HepG2 (cell line): ENCODE results near the gene DDX46. TPM values are rescaled to one million over a fixed set of nuclear protein-coding genes. Genes with fewer than 3 reads are reported as not detected.

Experiments
- ATF7-NPFF ChIP-seq: sonication (generic); formaldehyde crosslinking; IDR thresholded peaks from 2 replicates; pipeline ENCODE4 v1.8.1; 2023; ENCODE audit warnings: mild to moderate bottlenecking, low read depth, missing genetic modification reagents, moderate library complexity
- HNRNPK ChIP-seq: fragments of 200-400 bp; formaldehyde crosslinking; IDR thresholded peaks from 2 replicates; pipeline ENCODE4 v1.6.1; 2018; ENCODE audit warnings: low read length, low read depth, moderate library complexity, mild to moderate bottlenecking; ENCODE audit not compliant: poor library complexity, severe bottlenecking
- MLXIP ChIP-seq: sonication (generic); formaldehyde crosslinking; IDR thresholded peaks from 2 replicates; pipeline ENCODE4 v1.9.0; 2021; ENCODE audit warnings: missing genetic modification reagents, borderline replicate concordance
- MYC ChIP-seq: sonication (generic); formaldehyde crosslinking; IDR thresholded peaks from 2 replicates; pipeline ENCODE4 v1.9.0; 2021; ENCODE audit warnings: missing genetic modification reagents, borderline replicate concordance
- POLR2A ChIP-seq, 2 experiments: IDR thresholded peaks; 2 replicates each; pipeline ENCODE4 v1.6.1; 2011; ENCODE audit warnings: low read depth in 2 of 2, low read length in 2 of 2, mild to moderate bottlenecking in 1 of 2, moderate library complexity in 1 of 2; ENCODE audit not compliant: insufficient read depth in 1 of 2
- ZFX ChIP-seq: sonication (generic); formaldehyde crosslinking; IDR thresholded peaks from 2 replicates; pipeline ENCODE4 v1.4.0; 2020; ENCODE audit warnings: mild to moderate bottlenecking, low read depth, missing genetic modification reagents, moderate library complexity
- ZHX1 ChIP-seq: sonication (generic); formaldehyde crosslinking; IDR thresholded peaks from 2 replicates; pipeline ENCODE4 v1.8.1; 2022; ENCODE audit warnings: low read depth, mild to moderate bottlenecking, missing genetic modification reagents
- ZNF335 ChIP-seq: sonication (generic); formaldehyde crosslinking; IDR thresholded peaks from 2 replicates; pipeline ENCODE4 v1.4.0; 2020; ENCODE audit warnings: missing genetic modification reagents
- ZNF430 ChIP-seq: sonication (generic); formaldehyde crosslinking; IDR thresholded peaks from 2 replicates; pipeline ENCODE4 v1.9.0; 2021; ENCODE audit warnings: mild to moderate bottlenecking, missing genetic modification reagents
- polyA plus RNA-seq, 8 experiments: library from polyadenylated mRNA; depleted of rRNA in 3 of 8; stranded (reverse) in 7 of 8; unstranded in 1 of 8; fragments of >200 nt; fragmentation: Illumina TruSeq in 4 of 8; extraction: Trizol in 4 of 8; gene quantifications; 2 replicates each; pipeline versions ENCODE4 v1.2.1 to v1.2.3, GENCODE V29; 2011 to 2016; ENCODE audit warnings: low read depth in 4 of 8, missing spikeins in 1 of 8, mixed read lengths in 1 of 8; ENCODE audit not compliant: insufficient read depth in 1 of 8
- total RNA-seq, 5 experiments: library from RNA; depleted of rRNA; stranded (reverse); fragments of >200 nt; fragmentation: Illumina TruSeq; extraction: Trizol; gene quantifications; 2 replicates each; pipeline ENCODE4 v1.2.3, GENCODE V29; 2016; ENCODE audit warnings: low read depth in 1 of 5
- TF ChIP-seq, protein P1 (sequence below): sonication (generic); formaldehyde crosslinking; IDR thresholded peaks from 2 replicates; pipeline ENCODE4 v1.9.0; 2021; ENCODE audit warnings: mild to moderate bottlenecking, missing genetic modification reagents
- TF ChIP-seq, protein P2 (sequence below): sonication (generic); formaldehyde crosslinking; IDR thresholded peaks from 2 replicates; pipeline ENCODE4 v1.5.0; 2020; ENCODE audit warnings: missing genetic modification reagents
- TF ChIP-seq, protein P3 (sequence below): IDR thresholded peaks from 2 replicates; pipeline ENCODE4 v1.6.1; 2016; ENCODE audit warnings: mild to moderate bottlenecking, missing biosample characterization, missing genetic modification reagents

DDX46 gene
- total and polyA plus RNA-seq, 2 of the 13 experiments (the other 11 are each of a cell fraction or from before 2014, with no cell fraction given), result 27.3 to 59.3 TPM

GRCh38 chr5:134845852-134846640 is 87.5 kb downstream of the DDX46 start, which contains the start of gene C5orf24 (continued):
- TF ChIP-seq, protein P1, sequence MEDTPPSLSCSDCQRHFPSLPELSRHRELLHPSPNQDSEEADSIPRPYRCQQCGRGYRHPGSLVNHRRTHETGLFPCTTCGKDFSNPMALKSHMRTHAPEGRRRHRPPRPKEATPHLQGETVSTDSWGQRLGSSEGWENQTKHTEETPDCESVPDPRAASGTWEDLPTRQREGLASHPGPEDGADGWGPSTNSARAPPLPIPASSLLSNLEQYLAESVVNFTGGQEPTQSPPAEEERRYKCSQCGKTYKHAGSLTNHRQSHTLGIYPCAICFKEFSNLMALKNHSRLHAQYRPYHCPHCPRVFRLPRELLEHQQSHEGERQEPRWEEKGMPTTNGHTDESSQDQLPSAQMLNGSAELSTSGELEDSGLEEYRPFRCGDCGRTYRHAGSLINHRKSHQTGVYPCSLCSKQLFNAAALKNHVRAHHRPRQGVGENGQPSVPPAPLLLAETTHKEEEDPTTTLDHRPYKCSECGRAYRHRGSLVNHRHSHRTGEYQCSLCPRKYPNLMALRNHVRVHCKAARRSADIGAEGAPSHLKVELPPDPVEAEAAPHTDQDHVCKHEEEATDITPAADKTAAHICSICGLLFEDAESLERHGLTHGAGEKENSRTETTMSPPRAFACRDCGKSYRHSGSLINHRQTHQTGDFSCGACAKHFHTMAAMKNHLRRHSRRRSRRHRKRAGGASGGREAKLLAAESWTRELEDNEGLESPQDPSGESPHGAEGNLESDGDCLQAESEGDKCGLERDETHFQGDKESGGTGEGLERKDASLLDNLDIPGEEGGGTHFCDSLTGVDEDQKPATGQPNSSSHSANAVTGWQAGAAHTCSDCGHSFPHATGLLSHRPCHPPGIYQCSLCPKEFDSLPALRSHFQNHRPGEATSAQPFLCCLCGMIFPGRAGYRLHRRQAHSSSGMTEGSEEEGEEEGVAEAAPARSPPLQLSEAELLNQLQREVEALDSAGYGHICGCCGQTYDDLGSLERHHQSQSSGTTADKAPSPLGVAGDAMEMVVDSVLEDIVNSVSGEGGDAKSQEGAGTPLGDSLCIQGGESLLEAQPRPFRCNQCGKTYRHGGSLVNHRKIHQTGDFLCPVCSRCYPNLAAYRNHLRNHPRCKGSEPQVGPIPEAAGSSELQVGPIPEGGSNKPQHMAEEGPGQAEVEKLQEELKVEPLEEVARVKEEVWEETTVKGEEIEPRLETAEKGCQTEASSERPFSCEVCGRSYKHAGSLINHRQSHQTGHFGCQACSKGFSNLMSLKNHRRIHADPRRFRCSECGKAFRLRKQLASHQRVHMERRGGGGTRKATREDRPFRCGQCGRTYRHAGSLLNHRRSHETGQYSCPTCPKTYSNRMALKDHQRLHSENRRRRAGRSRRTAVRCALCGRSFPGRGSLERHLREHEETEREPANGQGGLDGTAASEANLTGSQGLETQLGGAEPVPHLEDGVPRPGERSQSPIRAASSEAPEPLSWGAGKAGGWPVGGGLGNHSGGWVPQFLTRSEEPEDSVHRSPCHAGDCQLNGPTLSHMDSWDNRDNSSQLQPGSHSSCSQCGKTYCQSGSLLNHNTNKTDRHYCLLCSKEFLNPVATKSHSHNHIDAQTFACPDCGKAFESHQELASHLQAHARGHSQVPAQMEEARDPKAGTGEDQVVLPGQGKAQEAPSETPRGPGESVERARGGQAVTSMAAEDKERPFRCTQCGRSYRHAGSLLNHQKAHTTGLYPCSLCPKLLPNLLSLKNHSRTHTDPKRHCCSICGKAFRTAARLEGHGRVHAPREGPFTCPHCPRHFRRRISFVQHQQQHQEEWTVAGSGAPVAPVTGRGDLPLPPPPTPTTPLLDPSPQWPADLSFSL (CRISPR knock-in tag), result no peak
- TF ChIP-seq, protein P2, sequence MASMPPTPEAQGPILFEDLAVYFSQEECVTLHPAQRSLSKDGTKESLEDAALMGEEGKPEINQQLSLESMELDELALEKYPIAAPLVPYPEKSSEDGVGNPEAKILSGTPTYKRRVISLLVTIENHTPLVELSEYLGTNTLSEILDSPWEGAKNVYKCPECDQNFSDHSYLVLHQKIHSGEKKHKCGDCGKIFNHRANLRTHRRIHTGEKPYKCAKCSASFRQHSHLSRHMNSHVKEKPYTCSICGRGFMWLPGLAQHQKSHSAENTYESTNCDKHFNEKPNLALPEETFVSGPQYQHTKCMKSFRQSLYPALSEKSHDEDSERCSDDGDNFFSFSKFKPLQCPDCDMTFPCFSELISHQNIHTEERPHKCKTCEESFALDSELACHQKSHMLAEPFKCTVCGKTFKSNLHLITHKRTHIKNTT (CRISPR knock-in tag), result no peak
- TF ChIP-seq HNRNPK, result peak; percentile 50
- TF ChIP-seq POLR2A (IDR thresholded peaks at IDR 0.05; ENCODE audit: insufficient read depth in 1 of 2, low read depth in 2 of 2, low read length in 2 of 2), result peak; percentile 93 to 94
- TF ChIP-seq ZNF335, result no peak
- TF ChIP-seq ZNF430, result peak; percentile 92; the same call in 1 of the 2 replicates
- TF ChIP-seq MYC (CRISPR knock-in tag), result peak; percentile 90
- TF ChIP-seq ATF7-NPFF (CRISPR knock-in tag), result peak; percentile 95
- TF ChIP-seq, protein P3, sequence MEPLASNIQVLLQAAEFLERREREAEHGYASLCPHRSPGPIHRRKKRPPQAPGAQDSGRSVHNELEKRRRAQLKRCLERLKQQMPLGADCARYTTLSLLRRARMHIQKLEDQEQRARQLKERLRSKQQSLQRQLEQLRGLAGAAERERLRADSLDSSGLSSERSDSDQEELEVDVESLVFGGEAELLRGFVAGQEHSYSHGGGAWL, result peak; percentile 79
- peak; percentile 78; the same call in 1 of the 2 replicates for TF ChIP-seq MLXIP (CRISPR knock-in tag)
- TF ChIP-seq ZFX (CRISPR knock-in tag), result peak; percentile 98
- 0 out of 2 replicates have a peak, but pooled peaks have one; percentile 54 for TF ChIP-seq ZHX1 (CRISPR knock-in tag)
